Endothelial cell of umbilical vein (primary cell): ENCODE data around the gene IGSF3. TPM values are rescaled to one million over a fixed set of nuclear protein-coding genes. Genes with fewer than 3 reads are reported as not detected.

Experiments used
- BruUV-seq: library from RNA; stranded (reverse); fragments of 400-500 nt; replicated peaks from 2 replicates; lab custom pipeline; 2021; lab: Mats Ljungman, UMichigan
- CTCF ChIA-PET: fragments of 300-600, 350-600 bp; sonication (Branson Sonifier 250); formaldehyde crosslinking; loops from one replicate; lab custom pipeline; 2021; ENCODE audit warnings: antibody characterized with exemption, inconsistent platforms; lab: Charles Lee
- POLR2A ChIA-PET: fragments of 300-600, 350-600 bp; sonication (Branson Sonifier 250); formaldehyde crosslinking; loops from one replicate; lab custom pipeline; 2021; ENCODE audit warnings: antibody characterized with exemption, inconsistent platforms; lab: Charles Lee
- DNase-seq: peaks from one replicate; pipeline ENCODE4 v3.0.0-alpha.2; 2011; ENCODE audit warnings: low read depth, low spot score
- FAIRE-seq: peaks from 2 replicates; lab custom pipeline; 2011; peaks lifted over from hg19 to GRCh38; lab: Jason Lieb, UNC
- H2AFZ ChIP-seq: 2 replicates; pipeline ENCODE4 v1.6.0; 2012; ENCODE audit warnings: low read depth, low read length, control low read depth, inconsistent platforms
- H3K27ac ChIP-seq: 2 replicates; pipeline ENCODE4 v1.5.1; 2011; ENCODE audit warnings: low read depth, mild to moderate bottlenecking, control low read depth, low read length, moderate library complexity; ENCODE audit not compliant: insufficient read depth
- H3K27me3 ChIP-seq, 2 experiments: 2 replicates each; pipeline versions ENCODE4 v1.6.0 to v1.6.1; 2011; ENCODE audit warnings: low read length in 2 of 2, mixed read lengths in 1 of 2; ENCODE audit not compliant: control insufficient read depth in 2 of 2, insufficient read depth in 2 of 2
- H3K36me3 ChIP-seq, 2 experiments: 2 replicates in 1 of 2; 3 replicates in 1 of 2; pipeline ENCODE4 v1.5.1; 2011; ENCODE audit warnings: low read length in 2 of 2, mild to moderate bottlenecking in 1 of 2, moderate library complexity in 1 of 2; ENCODE audit not compliant: control insufficient read depth in 2 of 2, insufficient read depth in 2 of 2; ENCODE audit errors: extremely low read depth in 1 of 2
- H3K4me1 ChIP-seq: 3 replicates; pipeline ENCODE4 v1.5.1; 2011; ENCODE audit warnings: mild to moderate bottlenecking, low read length; ENCODE audit not compliant: control insufficient read depth, insufficient read depth; ENCODE audit errors: extremely low read depth
- H3K4me2 ChIP-seq: 2 replicates; pipeline ENCODE4 v1.6.1; 2011; ENCODE audit warnings: low read length, control low read depth, mixed read lengths; ENCODE audit not compliant: insufficient read depth
- H3K4me3 ChIP-seq, 3 experiments: fragments of 200-600 bp in 1 of 3; sonication (generic), shearing (Covaris generic) in 1 of 3; replicated peaks in 1 of 3; 2 replicates each; pipeline ENCODE4 v1.5.1; 2011 to 2016; ENCODE audit warnings: control low read depth in 3 of 3, low read length in 3 of 3, mild to moderate bottlenecking in 2 of 3, inconsistent platforms in 1 of 3, low read depth in 1 of 3, moderate library complexity in 1 of 3; ENCODE audit not compliant: insufficient read depth in 1 of 3
- H3K79me2 ChIP-seq: 2 replicates; pipeline ENCODE4 v1.6.0; 2012; ENCODE audit warnings: low read length, inconsistent platforms; ENCODE audit not compliant: control insufficient read depth, insufficient read depth
- H3K9ac ChIP-seq: replicated peaks from 2 replicates; pipeline ENCODE3; 2011; ENCODE audit warnings: low read length, control low read depth; ENCODE audit not compliant: insufficient read depth; ENCODE audit errors: extremely low read depth
- H3K9me1 ChIP-seq: replicated peaks from 3 replicates; pipeline ENCODE4 v1.6.0; 2011; ENCODE audit warnings: mild to moderate bottlenecking, low read length; ENCODE audit not compliant: control insufficient read depth, insufficient read depth; ENCODE audit errors: extremely low read depth
- H3K9me3 ChIP-seq: replicated peaks from 2 replicates; pipeline ENCODE4 v1.5.1; 2012; ENCODE audit warnings: low read length, inconsistent platforms; ENCODE audit not compliant: control insufficient read depth, insufficient read depth
- H4K20me1 ChIP-seq: replicated peaks from 2 replicates; pipeline ENCODE3; 2011; ENCODE audit warnings: mild to moderate bottlenecking, low read length; ENCODE audit not compliant: control insufficient read depth, insufficient read depth; ENCODE audit errors: extremely low read depth
- EZH2 ChIP-seq: IDR thresholded peaks from 2 replicates; pipeline ENCODE4 v1.6.1; 2012; ENCODE audit warnings: borderline replicate concordance, low read depth, mild to moderate bottlenecking, moderate library complexity, low read length, inconsistent platforms; ENCODE audit not compliant: severe bottlenecking
- FOS ChIP-seq: IDR thresholded peaks from 2 replicates; pipeline ENCODE4 v1.6.1; 2011; ENCODE audit warnings: mild to moderate bottlenecking, low read length, moderate library complexity, borderline replicate concordance; ENCODE audit not compliant: insufficient read depth
- GATA2 ChIP-seq: IDR thresholded peaks from 2 replicates; pipeline ENCODE4 v1.7.0; 2011; ENCODE audit warnings: low read depth, mild to moderate bottlenecking, moderate library complexity, mixed read lengths, low read length; ENCODE audit not compliant: insufficient read length, insufficient read depth
- JUN ChIP-seq: IDR thresholded peaks from 2 replicates; pipeline ENCODE4 v1.6.1; 2011; ENCODE audit warnings: borderline replicate concordance, low read depth; ENCODE audit not compliant: insufficient read length, insufficient read depth
- MYC ChIP-seq: IDR thresholded peaks from one replicate; pipeline ENCODE4 v1.6.1; 2011; ENCODE audit warnings: mild to moderate bottlenecking, low read depth, low read length
- POLR2A ChIP-seq: IDR thresholded peaks from 2 replicates; pipeline ENCODE4 v1.6.1; 2012; ENCODE audit warnings: low read depth, mild to moderate bottlenecking, control low read depth, low read length
- POLR2AphosphoS5 ChIP-seq: IDR thresholded peaks from 2 replicates; pipeline ENCODE4 v1.6.1; 2012; ENCODE audit warnings: low read depth, mild to moderate bottlenecking, control low read depth, low read length, moderate library complexity; ENCODE audit not compliant: insufficient read depth
- dilution Hi-C: fragments of 300-500 bp; cut with MboI; formaldehyde crosslinking; loops from one replicate; pipeline ENCODE4 v1.15.0; 2019; ENCODE audit warnings: low sequenced_read_pairs; ENCODE audit not compliant: extremely low pct_ligation_motif_present
- intact Hi-C: fragments of 100-400 bp; cut with micrococcal nuclease; formaldehyde crosslinking; loops from one replicate; pipeline ENCODE4 v1.10.0; 2022
- polyA plus RNA-seq, 4 experiments: library from polyadenylated mRNA; depleted of rRNA in 3 of 4; stranded (reverse) in 3 of 4; unstranded in 1 of 4; fragments of >200 nt; gene quantifications; 2 replicates each; pipeline versions ENCODE4 v1.2.1 to v1.2.3, GENCODE V29; 2011 to 2012; ENCODE audit warnings: missing spikeins in 1 of 4
- total RNA-seq: library from RNA; stranded (reverse); gene quantifications from 2 replicates; pipeline ENCODE4 v1.2.3, GENCODE V29; 2021
- TF ChIP-seq, protein P1 (sequence below): IDR thresholded peaks from 2 replicates; pipeline ENCODE4 v1.6.1; 2011; ENCODE audit not compliant: insufficient read depth, insufficient read length
- TF ChIP-seq, protein P2 (sequence below), 2 donors: IDR thresholded peaks; 1 replicate in 1 of 2; 2 replicates in 1 of 2; pipeline ENCODE4 v1.5.1; 2011; ENCODE audit warnings: low read length in 2 of 2, mild to moderate bottlenecking in 2 of 2, moderate library complexity in 2 of 2, control low read depth in 1 of 2, inconsistent platforms in 1 of 2, low read depth in 1 of 2; ENCODE audit not compliant: insufficient read depth in 1 of 2; ENCODE audit errors: extremely low read depth in 1 of 2

Gene IGSF3
- total and polyA plus RNA-seq, 2 donors (not counting 3 experiments of a cell fraction or from before 2014, with no cell fraction given): 0.63 to 2.2 TPM

DNA sequence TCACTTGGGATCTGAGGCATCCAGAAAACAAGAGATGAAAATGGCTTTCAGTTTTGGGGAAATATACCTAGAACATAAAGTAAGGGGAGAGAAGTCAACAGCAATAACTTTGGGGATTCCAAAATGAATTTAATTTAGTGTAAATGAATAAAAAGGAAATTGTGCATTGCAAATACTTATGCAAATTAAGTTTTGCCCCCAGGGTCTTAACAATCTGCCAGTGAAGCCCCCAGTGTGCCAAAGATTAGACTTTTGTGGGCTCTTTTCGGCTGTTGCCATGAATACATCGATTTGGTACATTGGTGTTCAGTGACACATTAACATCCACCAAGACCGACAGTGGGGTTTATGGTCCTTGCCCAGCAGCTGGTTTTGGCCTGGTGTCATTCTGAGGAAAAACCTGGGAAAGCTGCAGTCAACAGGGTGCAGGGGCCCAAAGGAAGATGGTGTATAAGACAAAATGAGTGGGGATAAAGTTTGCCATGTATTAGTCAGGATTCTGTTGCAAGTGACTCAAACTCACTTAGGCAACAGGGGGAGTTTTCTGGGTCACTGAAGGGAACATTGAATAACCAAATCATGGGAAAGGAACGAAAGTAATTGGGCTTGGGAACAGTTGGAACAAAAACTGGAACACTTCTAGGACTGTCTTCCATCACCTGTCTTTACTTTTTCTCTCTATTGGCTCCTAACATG lies 30.2 kb upstream of the IGSF3 start:
- H3K4me1 ChIP-seq: no peaks in the 10 kb centered on the region
- no peak overlapping the region for H3K27ac ChIP-seq
- TF ChIP-seq, protein P1, sequence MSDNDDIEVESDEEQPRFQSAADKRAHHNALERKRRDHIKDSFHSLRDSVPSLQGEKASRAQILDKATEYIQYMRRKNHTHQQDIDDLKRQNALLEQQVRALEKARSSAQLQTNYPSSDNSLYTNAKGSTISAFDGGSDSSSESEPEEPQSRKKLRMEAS: no peak
- TF ChIP-seq, protein P2, sequence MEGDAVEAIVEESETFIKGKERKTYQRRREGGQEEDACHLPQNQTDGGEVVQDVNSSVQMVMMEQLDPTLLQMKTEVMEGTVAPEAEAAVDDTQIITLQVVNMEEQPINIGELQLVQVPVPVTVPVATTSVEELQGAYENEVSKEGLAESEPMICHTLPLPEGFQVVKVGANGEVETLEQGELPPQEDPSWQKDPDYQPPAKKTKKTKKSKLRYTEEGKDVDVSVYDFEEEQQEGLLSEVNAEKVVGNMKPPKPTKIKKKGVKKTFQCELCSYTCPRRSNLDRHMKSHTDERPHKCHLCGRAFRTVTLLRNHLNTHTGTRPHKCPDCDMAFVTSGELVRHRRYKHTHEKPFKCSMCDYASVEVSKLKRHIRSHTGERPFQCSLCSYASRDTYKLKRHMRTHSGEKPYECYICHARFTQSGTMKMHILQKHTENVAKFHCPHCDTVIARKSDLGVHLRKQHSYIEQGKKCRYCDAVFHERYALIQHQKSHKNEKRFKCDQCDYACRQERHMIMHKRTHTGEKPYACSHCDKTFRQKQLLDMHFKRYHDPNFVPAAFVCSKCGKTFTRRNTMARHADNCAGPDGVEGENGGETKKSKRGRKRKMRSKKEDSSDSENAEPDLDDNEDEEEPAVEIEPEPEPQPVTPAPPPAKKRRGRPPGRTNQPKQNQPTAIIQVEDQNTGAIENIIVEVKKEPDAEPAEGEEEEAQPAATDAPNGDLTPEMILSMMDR (IDR thresholded peaks at IDR 0.05; ENCODE audit: extremely low read depth in 1 of 2, insufficient read depth in 1 of 2, low read depth in 1 of 2, low read length in 2 of 2): no peak
- TF ChIP-seq POLR2AphosphoS5: no peak
- TF ChIP-seq MYC: no peak
- no TSS peak for BruUV-seq
- no peak for DNase-seq
- POLR2A ChIA-PET: no interaction called here
- H3K4me3 ChIP-seq: no peak overlapping the region
- H3K9me1 ChIP-seq: no peaks in the 10 kb centered on the region
- no peaks in the 10 kb centered on the region for H4K20me1 ChIP-seq
- no peaks in the 10 kb centered on the region for H3K27me3 ChIP-seq
- intact Hi-C loops (no loop called here), dilution Hi-C loops (no loop called here)
- CTCF ChIA-PET: no interaction called here
- no peak overlapping the region for H2AFZ ChIP-seq
- no peak for FAIRE-seq
- no peak overlapping the region for H3K4me2 ChIP-seq
- H3K79me2 ChIP-seq: no peaks in the 10 kb centered on the region
- no peak overlapping the region for H3K9ac ChIP-seq
- no peaks in the 10 kb centered on the region for H3K9me3 ChIP-seq
- no peaks in the 10 kb centered on the region for H3K36me3 ChIP-seq

DNA sequence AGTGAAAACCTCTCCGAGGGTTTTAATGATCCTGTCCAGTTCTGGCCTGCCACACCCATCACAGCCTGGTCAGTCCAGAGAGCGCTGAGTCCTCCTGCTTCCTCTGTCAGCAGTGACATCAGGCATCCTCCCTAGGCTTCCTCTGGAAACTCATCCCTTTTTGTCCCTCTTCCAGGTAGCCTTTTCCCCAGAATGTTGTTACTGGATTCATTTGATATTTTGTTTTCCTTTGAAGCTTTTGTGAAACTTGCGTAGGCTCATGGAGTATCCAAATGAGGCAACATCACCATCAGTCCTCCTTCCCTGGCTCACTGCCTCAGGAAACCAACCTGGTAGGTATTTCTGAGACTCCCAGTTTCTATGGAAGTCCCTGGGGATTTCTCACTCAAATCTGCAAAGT lies 27.0 kb upstream of the IGSF3 start:
- no TSS peak for BruUV-seq
- Histone ChIP-seq H4K20me1 (no peaks in the 10 kb centered on the region), H3K79me2 (no peaks in the 10 kb centered on the region), H3K4me1 (no peaks in the 10 kb centered on the region), H3K27ac (no peak overlapping the region), H3K27me3 (no peaks in the 10 kb centered on the region), H2AFZ (no peak overlapping the region), H3K9me3 (no peaks in the 10 kb centered on the region), H3K9ac (no peak overlapping the region), H3K36me3 (no peaks in the 10 kb centered on the region), H3K9me1 (no peaks in the 10 kb centered on the region), H3K4me3 (no peak overlapping the region), H3K4me2 (no peak overlapping the region)
- CTCF ChIA-PET: no interaction called here
- POLR2A ChIA-PET: no interaction called here
- no peak for TF ChIP-seq MYC
- TF ChIP-seq FOS: no peak
- no peak for TF ChIP-seq JUN
- TF ChIP-seq POLR2A: no peak
- no peak for TF ChIP-seq GATA2
- TF ChIP-seq POLR2AphosphoS5: no peak
- TF ChIP-seq EZH2: no peak
- TF ChIP-seq, protein P1: no peak
- TF ChIP-seq, protein P2 (IDR thresholded peaks at IDR 0.05; ENCODE audit: extremely low read depth in 1 of 2, insufficient read depth in 1 of 2, low read depth in 1 of 2, low read length in 2 of 2): no peak
- dilution Hi-C loops (no loop called here), intact Hi-C loops (no loop called here)
- DNase-seq: no peak
- FAIRE-seq: no peak
